ENCODE results near the gene CYSTM1. TPM values are rescaled to one million over a fixed set of nuclear protein-coding genes. Genes with fewer than 3 reads are reported as not detected.
"Not testable (repeated sequence)": the region's sequence is repeated elsewhere in the genome, so short reads cannot be mapped to it uniquely, and the experiment has no call there.

Gene CYSTM1
- total RNA-seq, 2 donors from 2014 or later: 46.6 to 80.9 TPM

DNA sequence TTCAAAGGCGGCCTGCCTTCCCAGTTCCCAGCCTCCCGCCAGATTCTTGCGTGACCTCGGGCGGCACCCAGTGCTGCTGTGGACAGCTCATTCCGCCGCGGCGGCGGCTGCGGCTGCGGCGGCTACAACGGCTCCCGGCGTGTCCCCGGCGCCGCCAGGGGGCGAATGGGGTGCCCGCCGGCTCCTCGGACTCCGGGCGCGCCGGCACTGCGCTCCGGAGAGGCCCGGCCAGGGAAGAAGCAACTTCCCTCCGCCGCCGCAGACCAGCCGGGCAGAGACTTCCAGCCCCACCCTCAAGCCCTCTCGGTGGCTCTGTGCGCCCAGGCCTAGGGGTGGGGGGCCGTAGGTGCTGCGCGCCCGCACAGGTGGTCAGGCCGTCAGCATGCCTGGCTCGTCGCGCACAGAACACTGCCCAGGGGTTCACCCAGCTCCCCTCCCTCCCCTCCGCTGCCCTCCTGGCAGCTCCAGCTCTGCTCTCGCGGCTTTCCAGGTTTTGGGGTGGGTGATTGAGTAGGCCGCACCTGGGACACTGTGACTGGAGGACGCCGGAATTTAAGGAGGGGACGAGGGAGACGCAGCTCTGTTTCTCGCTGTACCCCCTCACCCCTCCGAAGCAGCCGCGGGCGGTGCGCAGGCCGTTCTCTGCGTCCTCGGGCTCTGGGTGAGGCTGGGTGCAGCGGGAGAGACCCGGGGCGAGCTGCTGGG lies 29.0 kb upstream of the CYSTM1 start:
- intact Hi-C loops (cut with DNase I): loop anchor here in 1 of 2 donors (5.0 kb wide), 1 partner anchor 39 kb away; no protein-coding TSS in a partner anchor

DNA sequence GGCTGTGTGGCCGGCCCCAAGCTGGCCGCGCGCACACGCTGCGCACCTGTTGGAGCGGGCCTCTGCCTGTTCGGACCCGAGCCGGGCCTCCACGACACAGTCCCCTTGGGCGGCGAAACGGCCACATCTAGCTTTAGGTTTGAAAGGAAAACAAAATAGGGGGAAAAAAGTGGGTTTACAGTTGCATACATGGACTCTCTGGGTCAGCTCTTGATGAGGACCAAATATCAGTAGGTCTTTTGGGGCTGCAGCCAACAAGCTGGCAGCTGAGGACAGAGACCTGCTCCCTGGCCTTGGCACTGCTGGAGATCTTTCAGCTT lies 28.5 kb upstream of the CYSTM1 start:
- DNase-seq (ENCODE audit: low spot score): no peak
- intact Hi-C loops (cut with DNase I): loop anchor here in 1 of 2 donors (5.0 kb wide), 1 partner anchor 39 kb away; no protein-coding TSS in a partner anchor

More for the DNA sequence above, 29.0 kb upstream of the CYSTM1 start:
- DNase-seq (ENCODE audit: low spot score): peak; percentile 91

DNA sequence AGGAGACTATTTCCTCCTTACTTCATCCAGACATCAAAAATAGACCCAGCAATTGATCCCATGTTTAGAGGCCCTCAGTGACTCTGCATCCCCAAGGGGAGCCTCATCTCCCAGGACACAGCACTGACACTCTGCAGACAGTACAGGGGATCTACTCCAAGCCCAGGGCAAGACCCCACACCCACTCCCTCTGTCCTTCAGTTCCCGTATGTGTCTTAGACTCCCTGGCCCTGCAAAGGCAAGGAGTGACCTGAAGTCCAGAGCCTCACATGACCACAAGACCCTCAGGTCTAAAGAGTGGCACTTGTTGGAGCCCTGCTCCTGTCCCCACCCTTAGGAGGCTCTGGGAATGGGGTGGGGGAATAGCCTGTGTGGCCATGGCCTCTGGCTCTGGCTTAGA lies 27.5 kb upstream of the CYSTM1 start:
- intact Hi-C loops (cut with DNase I): loop anchor here in 1 of 2 donors (5.0 kb wide), 1 partner anchor 40 kb away; no protein-coding TSS in a partner anchor
- DNase-seq (ENCODE audit: low spot score): no peak

DNA sequence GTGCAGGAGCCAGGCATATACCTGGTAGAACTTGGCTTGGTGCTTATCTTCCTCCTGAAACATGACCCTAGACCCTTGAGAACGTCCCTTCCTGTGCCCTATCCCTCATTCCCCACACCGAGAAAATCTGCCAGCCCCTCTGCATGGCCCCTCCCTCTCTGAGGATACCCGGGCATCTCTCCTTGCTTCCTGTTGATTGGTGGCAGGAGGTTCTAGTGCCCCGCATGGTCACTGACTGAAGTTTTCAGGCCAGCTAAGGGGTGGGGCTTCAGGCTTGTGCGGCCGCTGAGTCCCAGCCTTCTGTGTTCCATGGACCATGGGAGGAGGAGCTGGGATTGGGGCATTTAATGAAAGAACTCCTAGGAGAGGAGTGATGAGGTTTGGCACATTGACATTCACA lies 26.5 kb upstream of the CYSTM1 start:
- intact Hi-C loops (cut with DNase I): loop anchor here in 1 of 2 donors (5.0 kb wide), 1 partner anchor 41 kb away; no protein-coding TSS in a partner anchor

DNA sequence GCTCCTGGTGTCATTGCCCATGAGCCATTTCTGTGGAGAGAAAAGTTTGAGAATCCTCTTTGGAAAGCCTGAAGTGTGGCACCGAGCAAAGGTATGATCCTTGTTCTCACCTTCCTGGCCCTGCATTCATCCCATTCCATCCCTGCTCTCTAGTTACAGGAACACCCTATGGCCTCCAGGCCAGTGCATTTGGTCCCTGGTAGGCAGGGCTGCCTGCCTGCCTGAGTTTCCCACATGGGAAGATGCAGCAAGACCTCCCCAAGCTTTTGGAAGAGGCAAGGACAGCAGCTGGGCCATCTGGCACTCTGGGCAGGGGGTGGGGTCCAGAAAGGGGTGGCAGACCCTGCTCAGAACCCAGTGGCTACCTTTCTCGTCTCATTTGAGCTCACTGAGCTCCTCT lies 24.8 kb upstream of the CYSTM1 start:
- intact Hi-C loops (cut with DNase I): no loop called here
- no peak for DNase-seq (ENCODE audit: low spot score)

More for the DNA sequence above, 26.5 kb upstream of the CYSTM1 start:
- no peak for DNase-seq (ENCODE audit: low spot score)

DNA sequence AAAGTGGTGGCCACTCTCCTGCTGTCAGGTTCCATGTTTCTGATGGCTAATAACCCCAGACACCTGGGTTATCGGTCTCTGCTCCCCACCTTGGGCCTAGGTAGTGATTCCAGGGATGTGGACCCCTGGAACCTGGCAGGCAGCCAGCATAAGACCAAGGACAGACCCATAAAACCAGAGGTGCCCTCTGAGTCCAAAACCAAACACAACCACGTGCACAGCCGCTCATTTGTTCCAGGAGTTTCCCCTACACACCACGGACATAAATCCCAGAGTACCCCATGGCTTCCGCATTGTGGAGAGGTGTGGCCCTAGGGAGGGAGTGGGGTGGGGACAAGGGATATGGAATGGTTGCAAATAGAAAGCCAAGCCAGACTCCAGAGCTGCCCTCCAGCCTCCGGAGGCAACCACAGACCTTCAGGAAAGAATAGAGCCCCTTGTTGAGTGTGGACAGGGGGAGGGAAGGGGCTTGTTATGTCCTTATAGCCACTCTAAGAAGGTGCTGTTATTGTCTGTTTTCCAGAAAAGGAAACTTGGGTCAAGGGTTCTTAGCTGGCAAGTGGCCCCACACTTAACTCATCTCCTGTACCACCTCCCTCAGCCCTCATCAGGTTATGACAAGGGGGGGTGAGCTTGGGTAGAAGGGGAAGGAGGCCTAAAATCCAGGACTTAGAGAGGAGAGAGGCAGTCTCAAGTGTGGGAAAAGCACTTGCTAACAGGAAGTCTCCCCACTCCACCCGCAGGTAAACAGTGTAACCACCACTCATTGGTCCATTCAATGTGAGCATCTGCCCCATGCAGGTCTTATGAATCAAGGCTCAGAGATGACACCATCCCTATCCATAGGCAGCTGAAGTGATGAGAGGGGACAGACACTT lies 23.6 kb upstream of the CYSTM1 start:
- intact Hi-C loops (cut with DNase I): no loop called here
- DNase-seq (ENCODE audit: low spot score): no peak

DNA sequence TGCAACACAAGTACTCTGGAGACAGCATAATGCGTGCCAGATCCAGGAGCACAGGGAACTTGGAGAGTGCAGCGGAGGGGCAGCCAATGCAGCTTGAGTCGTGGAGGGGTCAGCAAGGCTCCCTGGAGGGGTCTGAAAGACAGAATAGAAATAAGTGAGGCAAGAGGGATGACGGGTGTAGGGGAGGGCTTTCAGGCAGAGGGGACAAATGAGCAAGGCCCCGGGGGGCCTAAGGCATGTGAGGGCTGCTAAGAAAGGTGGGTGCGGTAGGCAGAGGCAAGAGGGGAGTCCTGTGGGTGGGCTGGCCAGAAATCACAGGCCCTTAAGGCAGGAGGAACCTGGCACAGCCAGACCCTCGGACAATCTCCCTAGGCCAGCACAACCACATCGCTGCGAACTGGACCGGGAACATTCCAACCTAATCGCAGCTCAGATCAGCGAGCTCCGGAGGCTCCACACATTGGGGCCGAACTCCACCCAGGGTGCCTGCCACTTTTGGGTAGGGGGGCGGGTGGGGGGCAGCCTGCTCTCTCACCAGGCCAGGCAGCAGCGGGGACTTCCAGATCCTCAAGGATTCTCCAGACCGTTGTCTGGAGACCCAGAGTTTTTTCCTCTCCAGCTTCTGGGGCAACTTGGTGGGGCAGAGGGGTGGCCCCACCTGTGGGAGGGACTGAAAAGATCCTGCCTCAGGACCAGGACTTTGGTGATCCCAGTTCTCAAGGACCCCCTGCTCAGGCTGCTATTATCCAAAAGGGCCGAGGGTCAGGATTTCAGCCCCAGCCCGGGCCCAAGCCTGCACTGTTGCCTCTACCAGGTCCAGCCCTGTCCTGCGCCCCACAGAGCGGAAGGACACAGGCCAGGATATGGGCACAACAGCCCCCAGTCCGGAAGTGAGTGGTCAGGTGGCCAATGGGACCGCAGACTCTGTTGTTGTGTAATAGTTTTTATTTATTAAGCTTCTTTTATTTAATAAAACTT lies 22.7 kb upstream of the CYSTM1 start:
- intact Hi-C loops (cut with DNase I): no loop called here
- no peak for DNase-seq (ENCODE audit: low spot score)

DNA sequence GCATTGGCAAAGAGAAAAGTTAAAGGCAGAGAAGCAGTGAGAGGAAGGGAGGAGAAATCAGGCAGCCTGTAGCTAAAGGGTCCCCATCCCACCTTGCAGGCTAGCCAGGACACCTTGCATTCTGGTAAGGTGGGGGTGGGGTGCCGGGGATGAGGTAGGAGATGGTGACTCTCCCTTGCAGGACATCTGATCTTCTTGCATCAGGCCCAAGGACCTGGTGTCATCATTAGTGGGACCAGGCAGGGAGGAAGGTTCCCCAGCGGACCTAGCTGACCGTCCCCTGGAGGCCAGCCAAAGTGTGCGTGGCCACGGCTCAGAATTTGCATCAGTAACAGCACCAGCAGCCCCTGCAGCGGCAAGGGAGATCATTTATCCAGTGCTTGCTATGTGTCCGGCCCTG lies 21.7 kb upstream of the CYSTM1 start:
- DNase-seq (ENCODE audit: low spot score): no peak
- intact Hi-C loops (cut with DNase I): no loop called here

DNA sequence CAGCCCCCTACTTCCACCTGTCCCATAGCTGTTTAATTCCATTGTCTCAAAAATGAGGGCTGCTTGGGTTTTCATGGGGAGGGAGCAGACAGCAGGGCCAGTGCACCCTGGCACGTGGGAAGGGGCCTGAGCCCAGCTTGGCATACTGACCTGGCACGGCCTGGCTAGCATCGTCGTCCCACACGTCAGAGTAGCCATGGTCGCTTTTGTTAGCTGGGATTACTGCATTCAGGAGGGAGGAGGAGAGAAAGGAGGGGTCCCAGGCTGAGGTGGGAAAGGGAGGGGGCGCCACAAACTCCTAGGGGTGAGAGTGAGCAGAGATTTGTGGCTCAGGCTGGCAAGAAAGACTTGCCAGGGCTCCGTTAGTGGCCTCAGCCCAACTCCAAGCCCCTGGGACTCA lies 21.1 kb upstream of the CYSTM1 start:
- intact Hi-C loops (cut with DNase I): no loop called here

DNA sequence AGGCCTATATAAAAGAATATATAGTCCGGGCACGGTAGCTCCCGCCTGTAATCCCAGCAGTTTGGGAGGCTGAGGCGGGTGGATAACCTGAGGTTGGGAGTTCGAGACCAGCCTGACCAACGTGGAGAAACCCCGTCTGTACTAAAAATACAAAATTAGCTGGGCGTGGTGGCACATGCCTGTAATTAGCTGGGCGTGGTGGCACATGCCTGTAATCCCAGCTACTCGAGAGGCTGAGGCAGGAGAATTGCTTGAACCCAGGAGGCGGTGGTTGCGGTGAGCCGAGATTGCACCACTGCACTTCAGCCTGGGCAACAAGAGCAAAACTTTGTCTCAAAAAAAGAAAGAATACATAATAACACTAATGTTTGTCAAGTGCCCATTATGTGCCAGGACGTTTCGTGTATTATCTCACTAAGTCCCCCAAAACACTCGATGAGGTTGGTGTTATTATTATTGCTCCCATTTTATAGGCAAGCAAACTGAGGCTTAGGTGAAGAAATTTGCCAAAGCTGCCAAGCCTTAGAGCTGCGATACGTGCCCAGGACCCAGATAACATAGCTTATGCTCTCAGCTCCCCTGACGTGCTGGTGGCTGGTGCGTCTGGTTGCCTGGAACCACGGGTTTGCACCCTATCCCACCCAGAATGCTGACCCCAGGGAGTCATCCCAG lies 20.1 kb upstream of the CYSTM1 start:
- intact Hi-C loops (cut with DNase I): loop anchor here (5.0 kb wide), 1 partner anchor 83 kb away; no protein-coding TSS in a partner anchor
- not testable (repeated sequence) for DNase-seq (ENCODE audit: low spot score)

More for the DNA sequence above, 21.1 kb upstream of the CYSTM1 start:
- no peak for DNase-seq (ENCODE audit: low spot score)

DNA sequence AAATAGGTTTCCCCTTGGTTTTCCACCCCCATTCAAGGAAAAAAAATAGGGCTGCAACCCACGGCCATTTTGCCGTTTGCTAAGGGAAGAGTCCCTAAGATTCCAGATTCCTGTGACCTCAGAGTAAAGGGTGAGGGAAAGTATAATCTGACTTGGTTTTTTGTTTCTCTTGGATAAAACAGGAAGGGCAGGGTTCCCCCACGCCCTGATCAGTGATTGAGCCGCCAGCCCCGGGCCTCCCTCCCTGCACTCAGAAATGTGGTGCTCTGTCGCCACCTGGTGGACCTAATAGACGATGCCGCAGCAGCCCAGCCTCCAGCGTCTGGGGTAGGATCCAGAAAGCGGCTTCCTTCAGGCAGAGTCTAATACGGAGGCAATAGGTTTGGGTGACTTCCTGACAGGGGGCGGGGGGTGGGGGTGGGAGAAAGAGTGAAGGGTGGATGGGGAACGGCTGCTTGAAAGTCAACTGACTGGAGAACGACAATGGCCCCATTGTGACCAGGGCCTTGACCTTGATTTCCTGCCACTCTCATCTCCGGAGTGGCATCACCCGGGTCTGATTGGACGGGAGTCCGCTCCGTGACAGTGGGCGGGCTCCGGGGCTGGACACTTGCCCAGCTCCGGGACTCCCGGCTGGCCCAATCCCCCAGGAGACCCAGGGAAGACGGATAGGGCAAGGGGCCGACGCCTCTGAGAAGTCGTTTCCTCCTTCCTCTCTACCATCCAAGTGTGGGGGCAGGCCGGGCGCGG lies 17.8 kb upstream of the CYSTM1 start:
- peak; percentile 97 for DNase-seq (ENCODE audit: low spot score)

DNA sequence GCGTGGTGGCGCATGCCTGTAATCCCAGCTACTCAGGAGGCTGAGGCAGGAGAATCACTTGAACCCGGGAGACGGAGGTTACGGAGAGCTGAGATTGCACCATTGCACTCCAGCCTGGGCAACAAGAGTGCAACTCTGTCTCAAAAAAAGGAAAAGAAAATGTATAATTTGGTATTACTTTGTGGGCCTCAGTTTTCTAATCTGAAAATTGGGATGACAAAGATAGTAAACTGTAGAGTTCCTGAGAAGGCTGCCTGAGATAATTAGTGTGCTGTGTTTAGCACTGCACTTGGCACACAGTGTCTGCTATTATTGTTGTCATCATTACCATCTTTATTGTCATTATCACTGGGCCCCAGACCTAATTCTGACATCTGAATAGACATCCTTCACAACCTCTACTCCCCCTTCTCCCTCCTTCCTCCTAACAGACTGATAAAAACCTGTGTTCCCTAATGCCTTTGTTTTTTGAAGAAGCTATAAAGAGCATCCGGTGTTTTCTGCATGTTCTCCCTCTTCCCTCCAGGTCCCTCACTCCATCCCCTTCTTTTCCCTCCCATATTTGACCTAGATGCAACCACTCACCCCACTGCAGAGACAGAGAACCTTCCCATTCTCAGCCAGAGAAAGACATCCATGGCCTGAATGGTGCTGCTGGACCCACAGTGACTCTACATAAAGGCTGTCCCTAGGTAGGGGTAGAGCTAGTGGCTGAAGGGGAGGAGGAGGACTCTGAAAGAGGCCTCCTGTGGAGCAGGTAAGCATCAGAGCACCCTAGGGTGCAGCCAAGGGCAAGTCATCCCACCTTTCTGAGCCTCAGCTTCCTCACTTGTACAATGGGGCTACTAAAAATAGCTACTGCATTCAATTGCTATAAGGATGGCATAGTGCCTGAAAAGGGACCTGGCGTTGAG lies 15.7 kb upstream of the CYSTM1 start:
- DNase-seq (ENCODE audit: low spot score): no peak
- intact Hi-C loops (cut with DNase I): loop anchor here (5.0 kb wide), 1 partner anchor 87 kb away; no protein-coding TSS in a partner anchor

More for the DNA sequence above, 17.8 kb upstream of the CYSTM1 start:
- intact Hi-C loops (cut with DNase I): loop anchor here (5.0 kb wide), 1 partner anchor 85 kb away; no protein-coding TSS in a partner anchor

DNA sequence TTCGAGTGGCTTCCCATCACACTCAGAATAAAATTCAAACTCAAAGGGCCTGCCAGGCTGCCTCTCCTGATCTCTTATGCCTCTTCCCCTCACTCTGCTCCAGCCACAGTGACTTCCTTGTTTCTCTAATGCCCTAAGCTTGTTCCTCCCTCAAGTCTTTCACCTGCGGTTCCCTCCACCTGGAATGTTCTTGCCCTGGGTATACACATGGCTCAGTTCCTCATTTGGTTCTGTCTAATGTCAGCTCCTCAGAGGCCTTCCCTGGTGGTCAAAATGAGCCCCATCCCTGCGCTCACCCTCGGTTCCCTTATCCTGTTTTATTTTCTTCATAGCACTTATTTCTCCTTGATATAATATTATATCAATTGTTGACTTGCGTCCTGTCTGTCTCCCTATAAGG lies 12.7 kb upstream of the CYSTM1 start:
- no peak for DNase-seq (ENCODE audit: low spot score)
- intact Hi-C loops (cut with DNase I): no loop called here

DNA sequence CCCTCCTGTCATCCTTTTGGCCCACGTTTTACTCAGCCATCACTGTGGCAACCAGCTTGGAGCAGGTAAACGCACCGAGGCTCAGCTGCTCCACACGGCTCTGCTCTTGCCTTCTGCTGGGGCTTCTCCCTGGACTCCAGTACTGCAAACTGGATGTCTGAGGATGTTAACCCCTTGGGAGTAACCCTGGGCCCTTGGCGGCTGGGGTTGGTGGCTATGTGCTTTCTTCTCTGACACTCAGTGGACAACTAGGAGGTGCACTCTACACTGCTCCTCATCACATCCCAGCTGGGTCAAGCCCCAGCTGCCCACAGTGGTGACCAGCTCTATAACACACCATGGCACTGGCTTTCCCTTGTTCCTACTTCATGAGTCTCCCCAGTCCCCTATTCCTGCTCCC lies 12.2 kb upstream of the CYSTM1 start:
- DNase-seq (ENCODE audit: low spot score): no peak
- intact Hi-C loops (cut with DNase I): no loop called here

DNA sequence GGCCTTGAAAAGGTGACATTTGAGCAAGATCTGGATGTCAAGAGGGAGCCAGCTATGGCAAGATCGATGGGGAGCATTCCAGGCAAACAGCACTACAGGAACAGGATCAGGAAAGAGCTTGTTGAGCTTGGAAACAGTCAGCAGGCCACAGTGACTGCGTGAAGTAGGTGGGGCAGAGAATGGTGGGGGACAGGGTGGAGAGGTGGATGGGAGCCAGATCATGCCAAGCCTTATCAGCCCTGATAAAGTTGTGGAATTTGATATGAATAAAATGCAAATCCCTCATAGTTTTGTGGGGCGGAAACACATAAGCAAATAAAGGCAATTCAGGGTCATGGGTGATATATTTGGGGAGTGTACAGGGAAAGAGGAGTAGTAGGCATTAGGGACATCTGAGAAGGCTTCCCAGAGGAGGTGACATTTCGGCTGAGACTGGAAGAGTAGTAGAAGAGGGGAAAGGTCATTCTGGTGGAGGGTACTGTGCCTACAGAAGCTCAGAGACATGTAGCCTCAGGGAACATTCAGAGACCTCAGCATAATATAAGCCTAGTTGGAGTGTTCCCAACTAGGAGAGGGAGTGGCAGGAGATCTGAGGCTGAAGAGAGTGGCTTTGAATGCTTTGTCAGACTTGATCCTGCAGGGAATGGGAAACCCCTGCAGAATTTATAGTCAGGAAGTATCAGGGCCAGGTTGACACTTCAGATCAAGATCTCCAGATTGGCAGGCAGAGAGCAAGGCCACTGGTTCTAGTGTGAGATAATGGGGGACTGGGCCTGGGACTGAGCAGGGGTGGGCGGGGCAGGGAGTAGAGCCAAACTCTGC lies 9.7 kb upstream of the CYSTM1 start:
- no peak for DNase-seq (ENCODE audit: low spot score)
- intact Hi-C loops (cut with DNase I): no loop called here

DNA sequence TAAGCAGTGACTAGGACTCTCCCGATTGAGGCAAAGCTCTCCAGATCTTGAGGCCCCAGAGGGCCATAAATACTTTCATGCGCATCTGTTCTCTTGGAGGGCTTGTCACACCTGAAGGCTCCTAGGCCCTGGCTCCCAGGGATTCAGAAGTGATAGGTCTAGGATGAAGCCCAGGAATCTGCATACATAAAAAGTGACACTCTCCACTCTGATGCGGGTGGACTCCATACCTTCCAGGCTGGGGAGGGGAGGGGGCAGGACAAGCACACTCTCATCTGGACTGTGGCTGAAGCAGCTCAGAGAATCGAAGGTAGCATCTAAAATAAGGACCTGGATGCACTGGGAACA lies 9.1 kb upstream of the CYSTM1 start:
- intact Hi-C loops (cut with DNase I): no loop called here
- no peak for DNase-seq (ENCODE audit: low spot score)

Measured in posterior vena cava (tissue), 2 donors.